GM23338 (cell line): ENCODE data around the gene SETDB2. TPM values are rescaled to one million over a fixed set of nuclear protein-coding genes. Genes with fewer than 3 reads are reported as not detected.

Source experiments
- ATAC-seq: fragments of 200-7000 bp; cut with Tn5 transposase; 3 replicates; pipeline ENCODE4 v1.9.1; 2020
- DNase-seq: peaks from one replicate; pipeline ENCODE4 v3.0.0-alpha.2; 2015; ENCODE audit warnings: low spot score
- H2AFZ ChIP-seq: fragments of 200-600 bp; sonication (generic); 2 replicates; pipeline ENCODE4 v1.8.0; 2016; ENCODE audit warnings: antibody characterized with exemption, mild to moderate bottlenecking, moderate library complexity
- H3F3A ChIP-seq: fragments of 200-600 bp; sonication (generic); replicated peaks from 2 replicates; pipeline ENCODE4 v1.8.0; 2017; ENCODE audit warnings: antibody characterized with exemption, mixed run types, low read depth
- H3K27ac ChIP-seq: fragments of 200-600 bp; sonication (generic); 2 replicates; pipeline ENCODE4 v1.6.1; 2016; ENCODE audit warnings: low read depth
- H3K27me3 ChIP-seq: fragments of 200-600 bp; sonication (generic); 2 replicates; pipeline ENCODE4 v1.8.0; 2016; ENCODE audit warnings: mild to moderate bottlenecking, mixed run types, moderate library complexity; ENCODE audit not compliant: insufficient read depth
- H3K36me3 ChIP-seq: fragments of 200-600 bp; sonication (generic); 2 replicates; pipeline ENCODE4 v1.8.0; 2016; ENCODE audit warnings: mild to moderate bottlenecking; ENCODE audit not compliant: insufficient read depth
- H3K4me1 ChIP-seq: fragments of 200-600 bp; sonication (generic); 2 replicates; pipeline ENCODE4 v1.8.0; 2016; ENCODE audit warnings: mild to moderate bottlenecking, moderate library complexity; ENCODE audit not compliant: insufficient read depth
- H3K4me2 ChIP-seq: fragments of 200-600 bp; sonication (generic); 2 replicates; pipeline ENCODE4 v1.7.1; 2017; ENCODE audit warnings: mixed run types
- H3K4me3 ChIP-seq: fragments of 200-600 bp; sonication (generic); 2 replicates; pipeline ENCODE4 v1.6.1; 2016; ENCODE audit warnings: mixed run types
- H3K79me2 ChIP-seq: fragments of 200-600 bp; sonication (generic); replicated peaks from 2 replicates; pipeline ENCODE4 v1.8.0; 2017; ENCODE audit warnings: mild to moderate bottlenecking; ENCODE audit not compliant: insufficient read depth
- H3K9me2 ChIP-seq: fragments of 200-600 bp; sonication (generic); 2 replicates; pipeline ENCODE4 v1.8.0; 2017; ENCODE audit not compliant: insufficient read depth
- H4K20me1 ChIP-seq: fragments of 200-600 bp; sonication (generic); replicated peaks from 2 replicates; pipeline ENCODE4 v1.8.0; 2017; ENCODE audit warnings: mild to moderate bottlenecking; ENCODE audit not compliant: insufficient read depth
- H3K27ac Mint-ChIP-seq: 2 replicates; pipeline ENCODE4 v1.8.0; 2020; ENCODE audit warnings: inconsistent platforms, mild to moderate bottlenecking, moderate library complexity, mixed read lengths
- H3K27me3 Mint-ChIP-seq: 3 replicates; pipeline ENCODE4 v1.8.0; 2022; ENCODE audit warnings: low read depth, mild to moderate bottlenecking, moderate library complexity, mixed read lengths, inconsistent platforms; ENCODE audit not compliant: insufficient read depth, poor library complexity
- H3K36me3 Mint-ChIP-seq: 3 replicates; pipeline ENCODE4 v1.8.0; 2021; ENCODE audit warnings: low read depth, mild to moderate bottlenecking, inconsistent platforms, moderate library complexity, mixed read lengths
- H3K4me1 Mint-ChIP-seq: 3 replicates; pipeline ENCODE4 v1.8.0; 2020; ENCODE audit warnings: mild to moderate bottlenecking, inconsistent platforms, mixed read lengths
- H3K4me3 Mint-ChIP-seq: 3 replicates; pipeline ENCODE4 v1.8.0; 2021; ENCODE audit warnings: moderate library complexity, mild to moderate bottlenecking, inconsistent platforms, mixed read lengths
- H3K9me3 Mint-ChIP-seq: 3 replicates; pipeline ENCODE4 v1.8.0; 2020; ENCODE audit warnings: moderate library complexity, mild to moderate bottlenecking, inconsistent platforms, mixed read lengths
- CREB1 ChIP-seq: fragments of 250-450 bp; sonication (Bioruptor Pico); IDR thresholded peaks from 2 replicates; pipeline ENCODE4 v1.5.0; 2020; ENCODE audit warnings: low read depth, mild to moderate bottlenecking, moderate library complexity
- CTCF ChIP-seq, 2 experiments: fragments of 200-600 bp in 1 of 2; sonication (generic) in 1 of 2; conservative IDR thresholded peaks; 2 replicates each; pipeline versions ENCODE4 v1.5.1 to v1.6.1; 2016 to 2017; ENCODE audit warnings: antibody characterized with exemption in 2 of 2, low read depth in 2 of 2, mild to moderate bottlenecking in 2 of 2, moderate library complexity in 1 of 2
- EZH2 ChIP-seq: fragments of 200-600 bp; sonication (generic); IDR thresholded peaks from one replicate; pipeline ENCODE4 v1.8.0; 2017; ENCODE audit warnings: antibody characterized with exemption, mild to moderate bottlenecking, low read depth; ENCODE audit not compliant: unreplicated experiment
- EZH2phosphoT487 ChIP-seq: fragments of 200-600 bp; sonication (generic); IDR thresholded peaks from one replicate; pipeline ENCODE4 v1.8.1; 2018; ENCODE audit warnings: antibody characterized with exemption; ENCODE audit not compliant: unreplicated experiment
- JUNB ChIP-seq: IDR thresholded peaks from one replicate; pipeline ENCODE4 v1.6.1; 2016; ENCODE audit warnings: antibody characterized with exemption; ENCODE audit not compliant: unreplicated experiment
- NANOG ChIP-seq: IDR thresholded peaks from 2 replicates; pipeline ENCODE4 v1.6.1; 2016; ENCODE audit warnings: antibody characterized with exemption, borderline replicate concordance
- POLR2AphosphoS5 ChIP-seq: IDR thresholded peaks from 2 replicates; pipeline ENCODE4 v1.6.1; 2016; ENCODE audit warnings: antibody characterized with exemption, low read depth
- STAT1 ChIP-seq: IDR thresholded peaks from one replicate; pipeline ENCODE4 v1.6.1; 2016; ENCODE audit warnings: antibody characterized with exemption; ENCODE audit not compliant: unreplicated experiment
- ZNF114 ChIP-seq: fragments of 250-450 bp; sonication (Bioruptor Pico); IDR thresholded peaks from 2 replicates; pipeline ENCODE4 v1.5.0; 2020; ENCODE audit warnings: mild to moderate bottlenecking, moderate library complexity
- ZNF331 ChIP-seq: fragments of 250-450 bp; sonication (Bioruptor Pico); IDR thresholded peaks from 2 replicates; pipeline ENCODE4 v1.5.0; 2020; ENCODE audit warnings: low read depth, mild to moderate bottlenecking, moderate library complexity
- ZNF462 ChIP-seq: fragments of 250-450 bp; sonication (Bioruptor Pico); IDR thresholded peaks from 2 replicates; pipeline ENCODE4 v1.5.0; 2020; ENCODE audit warnings: mild to moderate bottlenecking, moderate library complexity
- long read RNA-seq: library from polyadenylated mRNA; unstranded; transcript quantifications from one replicate; pipeline ENCODE4 v2.0.0, GENCODE V29; 2020; ENCODE audit not compliant: unreplicated experiment
- polyA plus RNA-seq: library from polyadenylated mRNA; unstranded; fragments of >200 nt; fragmentation: Nextera tagmentation; extraction: Ambion mirVana; gene quantifications from 2 replicates; pipeline ENCODE4 v1.2.1, GENCODE V29; 2016
- total RNA-seq: library from RNA; depleted of rRNA; stranded (reverse); fragments of >200 nt; shearing (Covaris generic); gene quantifications from 2 replicates; pipeline ENCODE4 v1.2.3, GENCODE V29; 2014; rRNA removed
- TF ChIP-seq, protein P1 (sequence below): IDR thresholded peaks from one replicate; pipeline ENCODE4 v1.6.1; 2018; ENCODE audit warnings: antibody characterized with exemption; ENCODE audit not compliant: unreplicated experiment
- TF ChIP-seq, protein P2 (sequence below): IDR thresholded peaks from 2 replicates; pipeline ENCODE4 v1.6.1; 2016; ENCODE audit warnings: antibody characterized with exemption

The SETDB2 gene
- total RNA-seq (5.8 and 6.3 TPM in 2 replicates), polyA plus RNA-seq (1.6 and 4.6 TPM in 2 replicates)
- long read RNA-seq, partial matches to known transcripts, result 1 of 3 reads
- long read RNA-seq, other reads (novel, unspliced or antisense), result 2 of 3 reads

GRCh38 chr13:49443704-49444523 lies at the start of gene SETDB2, which contains the start of gene CAB39L:
Gene SETDB2, plus strand, starts transcription at chr13:49444274. Its CDS starts 7,620 bp downstream, at chr13:49451894.
Gene CAB39L, minus strand, starts transcription at chr13:49444064. Its CDS starts 61,154 bp downstream, at chr13:49382910.
- no peaks in the 10 kb centered on the region; the same call in 1 of the 2 replicates for H3K79me2 ChIP-seq
- H3K27ac Mint-ChIP-seq, result peak within 1 kb of the TSS; percentile 99
- H3K9me3 Mint-ChIP-seq, result no peaks in the 10 kb centered on the region
- H3K27me3 Mint-ChIP-seq, result peaks cover 6% of the 10 kb centered on the region
- no peaks in the 10 kb centered on the region for H3K36me3 Mint-ChIP-seq
- peak; percentile 96 for ATAC-seq
- H3K27me3 ChIP-seq, result no peaks in the 10 kb centered on the region
- H3K4me3 Mint-ChIP-seq, result peak within 1 kb of the TSS; percentile 97
- H3K4me2 ChIP-seq, result peak within 1 kb of the TSS; percentile 84
- H3K4me1 Mint-ChIP-seq, result peaks cover 8% of the 10 kb centered on the region; the same call in 2 of the 3 replicates
- DNase-seq, result peak; percentile 99
- no peaks in the 10 kb centered on the region for H3K9me2 ChIP-seq
- no peaks in the 10 kb centered on the region for H3K4me1 ChIP-seq
- H3F3A ChIP-seq, result 0 out of 2 replicates have a peak, but pooled peaks cover 3% of the 10 kb centered on the region
- no peak for TF ChIP-seq NANOG
- no peak for TF ChIP-seq STAT1
- no peak for TF ChIP-seq ZNF331 (CRISPR knock-in tag)
- no peak for TF ChIP-seq ZNF462 (CRISPR knock-in tag)
- peak; percentile 88 for TF ChIP-seq POLR2AphosphoS5
- TF ChIP-seq JUNB, result no peak
- TF ChIP-seq CTCF (conservative IDR thresholded peaks at IDR 0.05; ENCODE audit: low read depth in 2 of 2), result peak in 1 of 2 experiments; percentile 20; a peak in 1 of 4 replicates
- TF ChIP-seq, protein P1, sequence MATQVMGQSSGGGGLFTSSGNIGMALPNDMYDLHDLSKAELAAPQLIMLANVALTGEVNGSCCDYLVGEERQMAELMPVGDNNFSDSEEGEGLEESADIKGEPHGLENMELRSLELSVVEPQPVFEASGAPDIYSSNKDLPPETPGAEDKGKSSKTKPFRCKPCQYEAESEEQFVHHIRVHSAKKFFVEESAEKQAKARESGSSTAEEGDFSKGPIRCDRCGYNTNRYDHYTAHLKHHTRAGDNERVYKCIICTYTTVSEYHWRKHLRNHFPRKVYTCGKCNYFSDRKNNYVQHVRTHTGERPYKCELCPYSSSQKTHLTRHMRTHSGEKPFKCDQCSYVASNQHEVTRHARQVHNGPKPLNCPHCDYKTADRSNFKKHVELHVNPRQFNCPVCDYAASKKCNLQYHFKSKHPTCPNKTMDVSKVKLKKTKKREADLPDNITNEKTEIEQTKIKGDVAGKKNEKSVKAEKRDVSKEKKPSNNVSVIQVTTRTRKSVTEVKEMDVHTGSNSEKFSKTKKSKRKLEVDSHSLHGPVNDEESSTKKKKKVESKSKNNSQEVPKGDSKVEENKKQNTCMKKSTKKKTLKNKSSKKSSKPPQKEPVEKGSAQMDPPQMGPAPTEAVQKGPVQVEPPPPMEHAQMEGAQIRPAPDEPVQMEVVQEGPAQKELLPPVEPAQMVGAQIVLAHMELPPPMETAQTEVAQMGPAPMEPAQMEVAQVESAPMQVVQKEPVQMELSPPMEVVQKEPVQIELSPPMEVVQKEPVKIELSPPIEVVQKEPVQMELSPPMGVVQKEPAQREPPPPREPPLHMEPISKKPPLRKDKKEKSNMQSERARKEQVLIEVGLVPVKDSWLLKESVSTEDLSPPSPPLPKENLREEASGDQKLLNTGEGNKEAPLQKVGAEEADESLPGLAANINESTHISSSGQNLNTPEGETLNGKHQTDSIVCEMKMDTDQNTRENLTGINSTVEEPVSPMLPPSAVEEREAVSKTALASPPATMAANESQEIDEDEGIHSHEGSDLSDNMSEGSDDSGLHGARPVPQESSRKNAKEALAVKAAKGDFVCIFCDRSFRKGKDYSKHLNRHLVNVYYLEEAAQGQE, result no peak
- no peak for TF ChIP-seq EZH2
- TF ChIP-seq CREB1 (CRISPR knock-in tag), result peak; percentile 78
- TF ChIP-seq EZH2phosphoT487, result no peak
- TF ChIP-seq, protein P2, sequence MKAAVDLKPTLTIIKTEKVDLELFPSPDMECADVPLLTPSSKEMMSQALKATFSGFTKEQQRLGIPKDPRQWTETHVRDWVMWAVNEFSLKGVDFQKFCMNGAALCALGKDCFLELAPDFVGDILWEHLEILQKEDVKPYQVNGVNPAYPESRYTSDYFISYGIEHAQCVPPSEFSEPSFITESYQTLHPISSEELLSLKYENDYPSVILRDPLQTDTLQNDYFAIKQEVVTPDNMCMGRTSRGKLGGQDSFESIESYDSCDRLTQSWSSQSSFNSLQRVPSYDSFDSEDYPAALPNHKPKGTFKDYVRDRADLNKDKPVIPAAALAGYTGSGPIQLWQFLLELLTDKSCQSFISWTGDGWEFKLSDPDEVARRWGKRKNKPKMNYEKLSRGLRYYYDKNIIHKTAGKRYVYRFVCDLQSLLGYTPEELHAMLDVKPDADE, result peak; percentile 88
- TF ChIP-seq ZNF114 (CRISPR knock-in tag), result peak; percentile 85; the same call in 1 of the 2 replicates
- H4K20me1 ChIP-seq, result no peaks in the 10 kb centered on the region
- H3K4me3 ChIP-seq, result peak within 1 kb of the TSS; percentile 76
- peak within 1 kb of the TSS; percentile 91 for H3K27ac ChIP-seq
- peak within 1 kb of the TSS; percentile 74 for H2AFZ ChIP-seq
- no peaks in the 10 kb centered on the region for H3K36me3 ChIP-seq
